Activated T-helper 9 cell treated with anti-CD3 and anti-CD28 coated beads, Interleukin-2, amount 50 U/mL, for 16 hours (primary cell): Measurements from ENCODE around the gene ARID3C.

ENCODE experiments used
- DNase-seq: peaks from one replicate; pipeline ENCODE4 v3.0.0-alpha.2; 2020; ENCODE audit warnings: low read depth

ARID3C gene

DNA sequence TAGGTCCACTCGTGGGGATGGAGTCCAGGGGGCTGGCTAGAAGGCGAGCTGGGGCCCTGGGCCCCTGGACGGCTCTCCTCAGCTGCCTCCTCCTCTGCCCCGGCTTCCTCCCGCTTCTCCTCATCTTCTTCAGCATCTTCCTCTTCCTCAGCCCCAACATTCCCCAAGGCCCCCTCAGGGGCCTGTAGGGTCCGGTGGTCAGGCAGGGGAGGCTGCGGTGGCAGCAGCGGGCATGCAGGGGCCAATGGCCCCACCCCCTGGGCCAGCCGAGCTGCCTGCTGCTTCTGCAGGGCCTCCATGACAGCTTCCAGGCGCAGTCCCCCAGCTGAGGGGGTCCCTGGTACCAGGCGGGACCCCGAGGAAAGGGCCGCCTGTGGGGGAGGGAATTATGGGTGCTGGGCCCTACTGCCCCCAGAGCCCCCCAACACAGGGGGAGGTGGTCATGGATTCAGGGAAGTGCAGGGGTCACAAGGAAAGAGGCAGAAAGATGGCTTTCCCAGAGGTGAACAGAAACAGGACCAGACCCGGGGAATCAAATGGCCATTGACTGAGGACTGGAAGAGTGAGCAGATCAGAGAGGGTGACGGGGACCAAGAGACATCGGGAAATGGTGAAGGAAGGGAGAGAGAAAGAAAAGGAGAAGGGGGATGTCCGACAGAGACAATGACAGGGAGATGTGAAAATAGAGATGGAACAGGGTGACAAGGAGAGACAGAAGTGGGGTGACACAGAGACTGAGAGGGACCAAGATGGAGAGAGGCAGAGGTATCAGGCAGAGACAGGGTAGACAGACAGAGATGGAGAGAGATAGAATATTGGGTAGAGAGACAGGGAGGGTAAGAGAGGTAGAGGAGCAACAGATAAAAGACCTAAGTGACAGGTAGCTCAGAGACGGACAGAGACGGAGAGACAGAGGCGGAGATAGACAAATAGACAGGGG, 880 bp downstream of the ARID3C start:
- DNase-seq, result no peak

DNA sequence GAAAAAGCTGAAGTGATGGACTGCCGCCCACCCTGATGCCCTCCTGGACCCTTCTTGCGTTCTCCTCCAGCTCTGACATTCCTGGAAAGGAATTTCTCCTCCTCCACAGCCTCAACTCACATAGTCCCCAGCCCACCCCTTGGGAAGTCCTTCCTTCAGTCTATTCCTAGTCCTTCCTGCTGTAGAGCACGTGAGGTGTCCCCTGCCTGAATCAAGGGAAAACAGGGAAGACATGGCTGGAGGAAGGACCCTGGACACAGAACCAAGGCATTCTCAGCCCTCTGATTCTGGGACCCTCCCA, 3.7 kb downstream of the ARID3C start:
- no peak for DNase-seq

DNA sequence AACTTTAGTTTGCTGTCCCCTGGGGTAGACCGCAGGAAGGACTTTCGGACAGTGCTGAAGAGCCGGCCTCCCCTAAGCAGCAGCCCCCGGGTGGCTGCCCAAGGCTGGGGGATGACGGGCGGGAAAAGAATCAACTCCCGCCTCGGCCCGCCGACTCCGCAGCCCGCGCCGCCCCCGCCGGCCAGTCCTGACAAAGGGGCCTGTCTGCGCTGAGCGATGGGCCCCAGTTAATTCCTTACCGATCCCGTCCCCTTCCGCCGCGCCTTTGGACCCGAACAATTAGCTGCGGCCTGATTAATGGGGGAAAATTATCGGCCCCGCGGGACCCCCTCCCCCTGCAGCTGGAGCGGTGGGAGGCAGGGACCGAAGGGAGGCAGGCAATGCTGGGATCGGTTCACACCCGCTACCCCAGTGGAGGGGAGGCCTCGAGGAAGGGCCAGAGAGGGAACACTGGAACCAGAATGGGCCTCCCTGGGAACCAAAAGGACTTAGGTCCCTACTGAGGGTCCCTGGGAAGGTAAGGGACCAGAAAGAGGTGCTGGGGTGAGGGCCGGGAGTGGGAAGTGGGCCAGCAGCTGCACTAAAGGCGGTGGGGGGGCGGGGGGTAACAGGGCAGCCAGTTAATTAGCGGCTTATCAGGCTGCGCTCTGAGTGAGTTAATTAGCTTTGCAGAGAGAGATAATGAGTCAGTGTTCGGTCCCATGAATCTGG, 4.2 kb downstream of the ARID3C start:
- DNase-seq, result no peak

DNA sequence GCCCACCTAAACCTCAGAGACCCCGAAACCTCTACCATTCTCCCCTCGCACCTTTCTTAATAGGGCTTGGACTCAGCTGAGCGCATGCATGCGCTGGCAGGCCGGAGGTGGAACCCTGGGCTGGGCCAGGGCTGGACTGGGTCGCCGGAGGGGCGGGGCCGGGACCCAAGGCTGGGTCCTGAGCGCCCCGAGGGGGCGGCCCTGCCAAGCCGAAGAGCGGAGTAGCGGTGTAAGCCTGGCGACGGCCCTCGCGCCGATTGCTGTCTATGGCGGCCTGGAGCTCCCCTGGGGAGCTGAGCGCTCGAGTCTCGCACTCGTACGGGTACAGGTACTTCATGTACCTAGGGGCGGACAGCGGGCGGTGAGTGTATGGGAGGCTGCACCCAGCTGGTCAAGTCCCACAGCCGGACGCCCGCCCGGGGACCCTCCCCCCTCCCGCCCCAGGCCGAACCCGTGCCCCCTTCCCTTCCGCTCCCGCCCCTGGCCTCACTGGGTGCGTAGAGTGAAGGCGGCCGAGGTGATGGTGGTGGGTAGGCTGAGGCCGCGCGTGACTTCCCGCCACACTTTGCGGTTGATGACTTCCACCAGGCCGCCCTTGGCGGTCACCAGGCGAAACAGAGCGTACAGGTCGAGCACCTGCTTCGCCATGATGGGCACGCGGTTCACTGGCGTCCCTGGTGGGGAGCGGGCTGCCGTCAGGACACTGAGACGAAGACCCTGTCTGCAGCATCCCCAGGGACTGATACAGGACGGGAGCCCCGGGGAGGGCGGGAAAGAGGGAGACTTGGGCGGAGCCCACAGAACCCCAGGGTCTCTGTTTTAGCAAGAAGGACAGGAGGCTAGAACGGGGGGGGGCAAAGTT, 5.3 kb downstream of the ARID3C start:
- DNase-seq, result no peak

DNA sequence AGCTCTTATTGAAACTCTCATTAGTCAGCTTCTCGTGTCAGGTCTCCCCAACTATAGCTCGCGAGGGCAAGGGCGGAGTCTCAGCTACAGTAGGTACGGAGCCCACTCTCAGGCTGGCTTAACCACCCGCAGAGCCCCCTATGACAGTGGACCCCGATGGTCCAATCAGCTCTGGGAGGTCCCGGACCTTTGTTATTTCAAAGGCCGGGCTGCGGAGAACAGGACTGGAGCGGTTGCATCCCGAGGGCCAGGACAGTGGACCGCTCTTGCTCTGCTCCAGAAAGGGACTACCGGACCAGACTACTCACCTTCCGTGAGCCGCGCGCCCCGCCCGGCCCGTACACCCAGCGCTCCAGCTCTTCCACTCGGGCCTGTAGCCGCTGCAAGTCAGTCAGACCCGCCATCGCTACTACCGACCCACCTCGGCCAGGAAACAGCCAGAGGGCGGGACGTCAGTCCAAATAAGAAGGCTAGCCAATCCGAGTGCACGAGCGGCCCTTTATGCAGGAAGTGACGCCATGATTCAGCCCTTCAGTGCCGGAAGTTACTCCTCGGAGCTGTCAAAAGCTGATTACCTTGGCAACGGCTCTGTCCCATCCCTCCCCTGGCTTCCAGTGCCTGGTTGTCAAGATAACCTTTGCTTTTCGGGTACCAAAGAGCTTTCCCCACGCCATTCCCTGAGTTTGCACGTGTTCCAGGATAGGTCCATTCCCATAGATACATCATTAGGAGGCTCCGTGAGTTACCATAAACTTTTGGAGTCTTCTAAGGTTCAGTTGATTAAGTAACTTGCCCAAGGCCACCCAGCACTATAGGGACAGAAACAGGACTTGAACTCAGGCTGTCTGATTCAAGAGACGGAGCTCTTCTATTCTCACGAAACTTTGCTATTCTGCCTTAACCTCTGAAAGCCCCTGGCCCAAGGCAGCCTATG, 8.5 kb downstream of the ARID3C start, which contains the start of gene DCTN3:
DCTN3 (minus strand) TSS at position 435 of the 934 bp plus-strand sequence; CDS start at position 404, 31 bp downstream.
- DNase-seq, result peak; percentile 84

DNA sequence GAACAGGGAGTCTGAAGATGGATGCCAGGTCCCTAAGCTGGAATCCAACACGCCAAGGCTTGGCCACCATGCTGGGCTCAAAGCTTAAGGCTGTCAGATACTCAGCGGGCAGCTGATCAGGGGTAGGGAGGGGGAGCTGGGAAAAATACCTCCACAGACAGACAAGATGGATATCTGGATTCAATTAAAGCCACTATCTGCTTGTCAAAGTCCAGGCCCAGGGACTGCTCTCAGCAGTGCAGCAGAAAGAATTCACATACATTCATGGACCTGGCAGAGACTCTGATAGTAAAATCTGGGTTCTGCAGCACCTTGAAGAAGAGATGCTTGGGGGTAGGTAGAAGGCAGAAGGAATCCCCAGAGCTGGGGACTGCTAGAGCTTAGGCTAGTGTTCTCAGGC, 13.7 kb downstream of the ARID3C start:
- no peak for DNase-seq

DNA sequence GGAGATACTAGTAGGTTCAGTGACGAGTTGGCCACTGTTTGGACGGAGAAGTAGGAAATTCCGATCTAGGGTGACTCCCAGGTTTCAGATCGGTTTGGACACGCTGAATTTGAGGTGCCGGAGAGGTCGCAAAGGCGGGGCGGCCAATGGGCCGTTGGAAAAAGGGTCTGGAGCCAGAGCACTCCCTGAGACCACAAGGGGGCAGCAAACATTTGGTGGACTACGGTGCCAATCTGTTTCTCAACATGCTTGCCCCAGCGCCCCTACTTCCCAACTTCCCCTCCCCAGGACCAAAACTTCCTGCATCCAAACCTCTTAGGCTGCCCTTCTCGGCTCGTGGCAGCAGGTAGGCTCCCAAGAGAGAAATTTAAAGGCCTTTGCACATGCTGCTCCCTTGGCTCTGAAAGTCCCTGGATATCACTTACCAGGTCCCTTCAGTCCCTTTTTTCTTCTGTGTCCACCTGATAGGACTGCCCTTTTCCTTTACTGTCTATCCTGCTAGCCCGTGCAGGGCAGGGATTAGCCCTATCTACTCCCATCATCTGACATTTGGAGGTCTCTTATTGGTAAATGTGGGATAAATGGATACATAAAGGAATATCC, 16.0 kb downstream of the ARID3C start:
- peak; percentile 58 for DNase-seq

DNA sequence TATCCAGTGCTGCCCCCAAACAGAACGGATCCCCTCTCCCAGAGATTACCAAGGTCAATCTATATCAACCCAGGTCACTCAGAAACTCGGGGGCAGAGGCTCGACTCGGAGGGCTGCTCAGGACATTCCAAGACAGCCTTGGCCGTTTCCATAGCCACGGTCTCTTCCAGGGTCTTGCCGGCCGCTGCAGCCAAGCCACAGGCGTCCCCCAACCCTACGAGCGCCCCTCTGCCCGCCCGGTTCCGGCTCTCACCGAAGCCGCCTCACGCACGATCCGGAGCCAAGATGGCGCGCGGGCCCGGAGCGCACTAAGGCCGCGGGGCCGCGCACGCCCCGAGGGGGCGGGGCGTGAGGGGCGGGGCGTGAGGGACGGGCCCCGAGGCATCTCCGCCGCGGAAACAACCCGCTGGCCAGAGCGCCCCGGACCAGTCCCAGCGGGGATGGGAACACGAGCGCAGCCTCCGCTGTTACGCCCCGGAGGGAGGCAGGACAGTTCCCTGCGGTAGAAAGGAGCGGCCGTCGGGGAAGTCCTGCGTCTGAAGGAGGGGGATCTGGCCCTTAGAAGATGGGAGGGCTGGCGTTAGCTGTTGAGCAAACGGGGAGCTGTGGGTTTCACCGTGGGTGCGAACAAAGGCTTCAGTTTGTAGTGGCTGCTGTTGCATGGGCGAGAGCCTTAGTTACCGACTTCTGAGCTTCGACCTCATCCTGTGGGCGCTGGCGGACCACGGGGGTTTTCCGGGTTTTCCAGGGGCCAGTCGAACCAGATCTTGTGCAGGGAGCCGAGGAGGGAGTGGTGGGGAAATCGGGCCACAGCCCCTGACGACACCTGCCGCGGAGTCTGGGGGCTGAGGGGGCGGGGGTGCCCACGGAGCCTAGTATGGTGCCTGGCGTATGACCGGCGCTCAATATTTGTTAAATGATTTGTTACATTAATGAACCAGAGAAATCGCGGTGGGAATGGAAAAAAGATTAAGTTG, 16.8 kb downstream of the ARID3C start, which contains the start of gene RPP25L:
RPP25L (minus strand) TSS at position 287 of the 977 bp plus-strand sequence. CDS start 801 bp downstream, outside the sequence.
- DNase-seq, result peak; percentile 79

DNA sequence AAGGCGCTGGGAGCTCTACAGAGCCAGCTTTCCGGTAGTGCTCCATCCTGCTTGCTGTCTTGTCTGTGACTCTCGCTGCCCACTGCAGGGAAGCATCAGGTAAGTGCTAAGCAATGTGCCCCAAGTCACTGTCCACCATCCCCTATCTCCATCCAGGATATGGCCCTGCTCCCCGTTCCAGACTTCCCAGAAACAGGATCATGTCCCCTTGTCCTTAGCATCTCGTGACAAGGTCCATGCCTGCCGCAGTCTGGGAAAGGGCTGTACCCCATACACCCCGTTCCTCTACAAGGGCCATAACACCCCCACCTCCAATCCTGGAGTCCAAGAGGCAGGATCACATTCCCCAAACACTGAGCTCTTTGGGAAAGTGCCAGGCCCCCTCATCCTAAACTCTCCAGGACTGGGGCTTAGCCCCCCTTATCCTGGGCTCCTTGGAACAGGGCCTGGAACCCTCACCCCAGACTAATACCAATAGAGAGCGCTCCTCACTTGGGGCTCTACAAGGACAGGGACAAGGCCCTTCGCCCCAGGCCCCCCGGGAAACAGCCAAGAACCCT, 17.5 kb downstream of the ARID3C start:
- DNase-seq, result no peak

DNA sequence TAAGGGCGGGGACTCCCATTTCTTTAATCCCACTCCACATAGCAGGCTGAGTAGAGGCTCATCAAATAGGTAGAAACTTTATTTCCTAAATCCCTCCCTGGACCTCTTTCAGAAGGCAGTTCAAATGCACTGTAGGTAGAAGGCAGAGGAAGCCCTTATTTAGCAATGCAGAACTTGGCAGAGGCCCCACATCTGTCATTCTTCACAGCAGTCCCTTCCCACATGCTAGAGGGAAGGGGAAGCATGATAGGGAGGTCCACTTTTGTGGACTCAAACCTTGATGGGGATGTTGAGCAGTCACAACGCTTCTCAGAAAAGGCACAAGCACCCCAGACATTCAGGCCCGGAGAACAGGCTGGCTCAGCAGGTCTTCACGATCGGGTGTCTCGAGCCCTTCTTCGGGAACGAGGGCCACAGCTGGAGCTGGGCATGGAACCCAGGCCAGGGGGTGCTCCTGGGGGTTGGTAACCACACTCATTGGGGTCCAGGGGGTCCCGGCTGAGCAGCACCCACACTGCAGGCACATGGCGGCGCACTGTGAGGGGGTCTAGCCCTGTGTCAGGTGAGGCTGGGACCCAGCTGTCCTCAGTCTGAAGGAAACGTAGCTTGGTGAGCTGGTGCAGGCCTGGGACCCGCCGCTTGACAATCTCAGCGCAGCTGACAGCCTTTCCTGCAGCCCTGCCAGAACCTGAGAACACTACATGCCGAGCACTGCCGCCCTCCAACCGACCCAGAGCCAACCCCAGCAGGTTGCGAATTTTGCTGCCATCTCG, 18.2 kb downstream of the ARID3C start:
- DNase-seq, result no peak

DNA sequence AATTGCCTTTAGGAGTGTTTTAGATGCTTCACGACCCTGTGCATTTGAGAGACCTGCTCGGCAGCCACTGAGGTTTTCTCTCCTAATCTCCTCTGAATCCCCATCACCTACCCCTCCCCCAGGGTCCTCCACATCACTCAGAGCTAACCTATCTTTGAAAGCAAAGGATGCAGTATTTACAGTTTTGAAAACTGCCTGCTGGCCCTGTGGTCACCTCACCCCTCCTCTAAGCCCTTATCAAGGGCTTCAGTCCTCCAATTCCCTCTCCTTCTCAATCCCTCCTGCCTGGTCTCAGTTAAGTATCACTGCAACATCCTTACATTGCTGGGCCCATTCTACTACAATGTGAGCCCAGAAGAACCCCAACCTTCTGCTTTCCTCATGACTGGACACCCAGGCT, 21.5 kb downstream of the ARID3C start:
- DNase-seq, result no peak

DNA sequence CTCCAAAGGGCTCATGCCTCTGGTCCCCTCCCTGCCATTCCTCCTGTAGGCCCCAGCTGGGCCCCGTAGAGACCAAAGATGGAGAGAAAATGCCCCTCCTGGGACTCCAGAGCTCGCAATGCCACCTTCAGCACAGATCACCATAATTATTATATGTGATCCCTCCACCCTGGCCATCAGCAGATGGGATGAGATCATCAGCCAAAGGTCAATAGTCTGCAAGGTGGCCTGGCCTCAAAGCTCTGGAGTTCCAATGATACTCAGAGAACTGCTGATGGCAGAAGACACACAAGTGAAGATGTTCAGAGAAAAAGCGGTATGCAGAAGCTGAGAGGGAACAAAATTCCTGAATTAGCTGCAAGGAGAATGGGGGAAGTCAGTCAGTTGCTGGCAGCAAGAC, 22.0 kb downstream of the ARID3C start:
- no peak for DNase-seq

DNA sequence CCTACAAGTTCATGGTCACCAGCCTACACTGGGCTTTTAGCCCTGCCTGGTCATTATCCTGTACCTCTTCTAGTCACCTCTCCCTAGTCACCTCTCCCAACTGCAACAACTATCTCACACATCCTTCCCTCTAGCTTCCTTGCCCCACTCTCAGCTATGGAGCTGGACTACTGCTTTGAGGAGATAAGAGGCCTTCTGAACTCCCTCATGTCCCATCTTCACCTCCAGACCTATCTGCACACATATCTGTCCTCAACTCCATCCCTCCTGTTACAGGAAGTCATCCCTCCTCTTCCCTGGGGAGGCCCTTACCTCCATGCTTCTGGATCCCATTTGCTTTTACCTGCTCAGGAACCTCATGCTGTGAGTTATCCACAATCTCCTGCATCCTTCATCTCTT, 22.7 kb downstream of the ARID3C start:
- DNase-seq, result no peak

DNA sequence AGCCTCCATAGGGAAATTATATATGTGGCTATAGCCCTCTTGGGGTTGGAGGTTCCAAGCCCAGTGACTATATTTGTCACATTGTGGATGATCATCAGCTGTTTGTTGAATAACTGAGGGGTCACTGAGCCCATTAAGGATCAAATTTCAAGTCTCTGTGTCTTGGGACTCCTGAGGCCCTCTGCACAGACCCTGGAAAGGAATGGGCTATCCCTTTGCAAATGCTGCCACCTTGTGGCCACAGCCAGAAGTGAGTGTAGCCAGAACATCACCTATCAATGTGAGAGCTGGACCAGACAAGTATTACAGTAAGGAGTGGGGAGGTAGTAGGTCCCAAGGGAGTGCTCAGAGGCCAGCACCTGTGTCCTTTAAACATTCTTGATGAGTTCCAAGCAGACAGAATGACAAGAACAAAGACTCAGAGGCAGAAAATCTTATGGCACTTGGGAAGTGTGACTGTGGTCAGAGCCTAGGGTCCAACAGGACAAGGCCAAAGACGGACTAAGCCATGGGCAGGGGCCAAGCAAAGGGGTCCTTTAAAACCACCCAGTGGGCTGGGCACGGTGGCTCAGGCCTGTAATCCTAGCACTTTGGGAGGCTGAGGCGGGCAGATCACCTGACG, 25.1 kb downstream of the ARID3C start:
- peak; percentile 67 for DNase-seq

DNA sequence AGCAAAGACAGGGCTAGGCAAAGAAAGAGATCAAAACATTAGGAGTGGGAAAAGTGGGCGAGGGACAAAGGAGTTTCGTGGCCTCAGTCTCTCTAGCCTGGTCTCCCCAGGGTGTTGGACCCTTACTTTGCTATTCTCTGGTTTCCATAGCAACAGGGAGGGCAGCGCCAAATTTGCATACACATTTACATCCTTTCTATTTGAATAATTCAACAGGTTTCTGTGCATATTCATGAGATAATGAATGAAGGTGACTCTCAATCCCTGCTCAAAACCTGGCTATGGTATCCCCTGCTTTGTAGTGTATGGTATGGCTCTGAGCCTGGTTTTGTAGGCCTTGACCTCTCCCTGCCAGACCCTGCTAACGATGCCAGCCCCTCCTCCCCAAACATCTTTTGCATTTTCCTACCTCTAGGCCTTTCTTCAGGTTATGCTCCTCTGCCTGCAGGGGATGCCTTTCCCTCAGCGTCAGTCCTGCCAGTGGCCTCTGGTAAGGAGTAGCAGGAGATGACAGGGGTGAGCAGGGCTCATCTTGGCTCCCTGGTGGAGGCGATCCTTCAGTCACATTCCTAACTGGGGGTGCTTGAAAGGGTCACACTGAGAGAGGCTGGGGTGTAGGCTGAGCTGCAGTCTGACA, 26.8 kb downstream of the ARID3C start:
- no peak for DNase-seq

DNA sequence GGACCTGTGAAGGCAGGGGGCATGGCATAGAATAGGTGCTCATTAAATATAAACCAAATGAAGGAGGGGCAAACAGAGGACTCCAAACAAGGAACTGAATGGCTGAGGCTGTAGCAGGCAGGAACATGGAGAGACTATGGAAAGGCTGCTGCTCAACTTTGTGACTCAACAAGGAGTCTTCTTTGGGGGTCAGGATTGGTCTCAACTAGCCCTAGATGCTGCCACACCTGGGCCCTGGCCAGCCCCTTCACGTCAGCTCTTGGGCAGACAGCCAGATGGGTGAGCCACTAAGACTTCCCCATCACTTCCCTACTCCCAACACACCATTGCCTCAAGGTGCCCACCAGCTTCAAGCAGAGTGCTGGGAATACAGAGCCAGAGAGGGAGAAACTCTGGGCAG, 28.0 kb downstream of the ARID3C start:
- no peak for DNase-seq

DNA sequence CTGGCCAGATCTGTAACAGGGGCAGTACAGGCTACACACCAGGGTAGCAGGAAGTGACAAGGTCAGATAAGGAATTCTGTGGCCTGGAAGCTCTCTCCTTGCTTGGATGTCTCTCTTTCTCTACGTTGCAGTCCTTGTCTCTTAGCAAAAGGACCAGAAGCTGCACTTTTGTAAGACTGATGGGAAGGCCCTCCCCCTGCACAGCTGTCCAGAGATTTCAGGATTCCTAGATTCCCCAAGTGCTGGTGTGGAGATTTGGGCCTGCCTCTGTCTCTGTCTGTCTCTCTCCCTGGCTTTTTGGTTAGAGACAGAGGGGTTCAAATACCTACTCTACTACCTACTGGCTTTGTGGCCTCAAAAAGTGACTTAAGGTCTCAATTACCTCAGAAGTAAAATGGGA, 29.3 kb downstream of the ARID3C start:
- no peak for DNase-seq
